Stimulated activated CD8-positive, alpha-beta memory T cell treated with anti-CD3 and anti-CD28 coated beads, Interleukin-12 subunit alpha, Interleukin-12 subunit beta, amount 100 ng/mL, for 4 hours (primary cell): ENCODE measurements around the gene FER1L5.

Experiments
- DNase-seq: peaks from one replicate; pipeline ENCODE4 v3.0.0-alpha.2; 2020; ENCODE audit warnings: low read depth

The FER1L5 gene

DNA sequence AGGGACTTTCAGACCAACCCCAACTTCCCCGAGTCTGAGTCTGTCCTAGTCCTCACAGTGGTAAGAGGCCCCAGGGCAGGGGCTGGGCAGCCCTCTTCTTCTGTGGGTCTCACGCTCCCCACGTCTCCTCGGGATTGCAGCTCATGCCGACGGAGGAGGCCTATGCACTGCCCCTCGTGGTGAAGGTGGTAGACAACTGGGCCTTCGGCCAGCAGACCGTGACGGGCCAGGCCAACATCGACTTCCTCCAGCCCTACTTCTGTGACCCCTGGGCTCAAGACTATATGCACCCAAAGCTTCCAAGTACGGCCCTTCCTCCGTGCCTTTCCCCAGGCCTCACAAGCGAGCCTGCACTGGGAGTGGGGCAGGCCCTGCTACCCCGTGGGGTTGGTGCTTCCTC, 53.0 kb downstream of the FER1L5 start:
- DNase-seq, result no peak

- DNase-seq, result no peak
Measured at GRCh38 chr2:96697476-96697875, 54.9 kb downstream of the FER1L5 start.

GRCh38 chr2:96698221-96698861, 55.8 kb downstream of the FER1L5 start:
- DNase-seq, result no peak

GRCh38 chr2:96699021-96699420, 56.5 kb downstream of the FER1L5 start:
- no peak for DNase-seq

DNA sequence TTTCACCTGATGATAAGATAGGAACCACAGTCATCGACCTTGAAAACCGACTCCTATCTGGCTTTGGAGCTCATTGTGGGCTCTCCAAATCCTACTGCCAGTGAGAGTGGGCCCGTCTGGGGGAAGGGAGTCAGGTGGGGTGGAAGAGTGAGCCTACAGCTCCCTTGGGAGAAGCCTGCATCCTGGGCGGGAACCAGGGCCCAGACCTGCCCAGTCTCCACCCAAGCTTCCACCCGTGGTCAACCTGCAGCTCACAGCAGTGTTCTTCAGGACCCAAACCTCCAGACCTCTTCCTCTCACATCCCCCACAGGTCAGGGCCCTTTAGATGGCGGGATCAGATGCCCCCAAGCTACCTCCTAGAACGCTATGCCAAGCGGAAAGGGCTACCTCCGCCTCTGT, 57.1 kb downstream of the FER1L5 start:
- DNase-seq, result no peak

DNA sequence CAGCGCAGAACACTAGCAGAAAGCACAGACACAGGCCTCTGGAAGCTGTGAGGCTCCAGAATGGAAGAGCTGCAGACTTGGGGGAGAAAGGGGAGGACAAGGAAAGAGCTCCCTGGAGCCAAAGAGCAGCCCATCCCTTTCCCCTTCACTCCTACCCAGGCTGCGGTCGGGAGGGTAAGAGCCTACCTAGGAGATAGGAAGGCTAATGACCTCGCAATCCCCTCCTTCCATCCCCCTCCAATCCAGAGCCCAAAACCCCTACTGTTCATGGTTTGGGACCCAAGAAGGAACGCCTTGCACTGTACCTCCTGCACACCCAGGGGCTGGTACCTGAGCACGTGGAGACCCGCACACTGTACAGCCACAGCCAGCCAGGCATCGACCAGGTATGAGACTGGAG, 57.5 kb downstream of the FER1L5 start:
- DNase-seq, result no peak

DNA sequence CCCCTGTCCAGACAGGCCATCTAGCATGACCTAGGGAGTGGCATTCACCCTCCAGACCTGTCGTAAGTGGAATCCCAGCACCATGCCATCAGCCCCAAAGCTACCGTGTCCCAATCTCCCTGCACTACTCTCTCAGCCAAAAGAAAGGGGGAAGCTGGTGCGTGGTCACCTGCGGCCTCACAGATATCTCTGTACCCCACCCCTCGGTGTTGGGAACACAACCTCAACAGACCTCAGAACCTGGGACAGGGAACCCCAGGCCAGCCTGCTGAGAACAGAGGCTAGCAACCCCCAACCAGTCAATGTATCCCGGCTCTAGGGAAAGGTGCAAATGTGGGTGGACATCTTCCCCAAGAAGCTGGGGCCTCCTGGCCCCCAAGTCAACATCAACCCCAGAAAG, 59.1 kb downstream of the FER1L5 start:
- DNase-seq, result no peak

DNA sequence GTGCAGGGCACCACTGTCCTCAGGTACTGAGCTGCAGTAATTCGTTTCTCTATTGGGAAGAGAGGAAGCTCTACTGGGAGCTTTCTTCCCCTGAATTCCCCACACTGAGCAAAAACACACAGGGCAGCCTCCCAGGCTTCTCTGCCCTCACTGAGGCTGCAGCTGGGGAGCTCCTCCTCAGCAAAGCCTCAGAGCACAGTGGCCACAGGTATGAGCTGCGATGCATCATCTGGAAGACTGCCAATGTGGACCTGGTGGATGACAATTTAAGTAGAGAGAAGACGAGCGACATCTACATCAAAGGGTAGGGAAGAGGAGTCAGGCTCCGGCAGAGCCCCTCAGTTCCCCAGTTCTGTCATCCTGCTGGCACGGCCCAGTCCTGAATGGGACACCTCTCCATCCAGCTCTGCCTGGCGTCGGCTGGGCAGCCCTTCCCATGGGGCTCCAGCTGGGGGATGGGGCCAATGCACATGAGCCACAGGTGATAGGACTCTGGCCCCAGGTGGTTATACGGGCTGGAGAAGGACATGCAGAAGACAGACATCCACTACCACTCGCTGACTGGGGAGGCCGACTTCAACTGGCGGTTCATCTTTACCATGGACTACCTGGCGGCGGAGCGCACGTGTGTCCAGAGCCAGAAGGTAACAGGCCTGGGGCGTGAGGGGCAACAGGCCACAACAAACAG, 59.7 kb downstream of the FER1L5 start:
- no peak for DNase-seq

- no peak for DNase-seq
Measured at GRCh38 chr2:96703021-96703751, 60.6 kb downstream of the FER1L5 start.

DNA sequence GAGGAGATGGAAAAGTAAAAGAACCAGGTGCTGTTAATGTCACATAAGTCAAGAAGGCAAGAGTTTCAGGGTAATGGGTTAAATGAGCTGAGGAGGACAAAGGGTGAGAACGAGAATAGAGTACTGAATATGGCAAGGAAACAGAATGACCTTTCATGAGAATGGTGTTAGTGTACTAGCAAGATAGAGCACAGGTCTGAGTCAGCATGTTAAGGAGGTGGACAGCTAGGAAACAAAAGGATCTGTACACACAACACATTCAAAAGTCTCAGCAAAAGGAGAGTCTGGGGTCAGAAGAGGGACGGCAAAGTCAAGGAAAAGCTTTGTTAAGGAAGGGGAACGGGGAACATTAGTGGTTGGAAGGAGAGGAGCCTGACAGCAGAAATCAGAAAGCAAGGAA, 68.4 kb downstream of the FER1L5 start:
- no peak for DNase-seq

- DNase-seq, result no peak
Measured at GRCh38 chr2:96715658-96716057, 73.1 kb downstream of the FER1L5 start.

DNA sequence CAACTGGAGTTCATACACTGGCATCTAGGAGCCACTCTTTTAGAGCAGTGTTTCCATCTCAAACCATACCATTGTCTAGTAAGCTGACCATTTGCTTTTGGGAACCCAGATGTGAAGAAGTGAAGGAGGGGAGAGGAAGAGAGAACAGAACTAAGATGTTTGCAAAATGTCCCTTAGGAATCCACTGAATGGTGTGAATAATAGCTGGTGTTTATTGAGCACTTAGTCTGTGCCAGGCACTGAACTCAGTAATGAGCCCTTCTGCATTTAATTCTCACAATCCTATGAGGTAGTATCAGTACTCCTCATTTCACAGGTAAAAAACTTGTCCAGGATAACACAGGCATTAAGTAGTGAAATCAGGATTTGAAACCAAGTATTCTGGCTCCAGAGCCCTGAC, 73.8 kb downstream of the FER1L5 start:
- DNase-seq, result no peak

- DNase-seq, result no peak
Measured at GRCh38 chr2:96726131-96726530, 83.6 kb downstream of the FER1L5 start.

- no peak for DNase-seq
Measured at GRCh38 chr2:96727431-96727830, 84.9 kb downstream of the FER1L5 start.

- no peak for DNase-seq
Measured at GRCh38 chr2:96729748-96730147, 87.2 kb downstream of the FER1L5 start.

GRCh38 chr2:96730212-96730611, 87.6 kb downstream of the FER1L5 start:
- no peak for DNase-seq

GRCh38 chr2:96733931-96734330, 91.4 kb downstream of the FER1L5 start:
- DNase-seq, result no peak

DNA sequence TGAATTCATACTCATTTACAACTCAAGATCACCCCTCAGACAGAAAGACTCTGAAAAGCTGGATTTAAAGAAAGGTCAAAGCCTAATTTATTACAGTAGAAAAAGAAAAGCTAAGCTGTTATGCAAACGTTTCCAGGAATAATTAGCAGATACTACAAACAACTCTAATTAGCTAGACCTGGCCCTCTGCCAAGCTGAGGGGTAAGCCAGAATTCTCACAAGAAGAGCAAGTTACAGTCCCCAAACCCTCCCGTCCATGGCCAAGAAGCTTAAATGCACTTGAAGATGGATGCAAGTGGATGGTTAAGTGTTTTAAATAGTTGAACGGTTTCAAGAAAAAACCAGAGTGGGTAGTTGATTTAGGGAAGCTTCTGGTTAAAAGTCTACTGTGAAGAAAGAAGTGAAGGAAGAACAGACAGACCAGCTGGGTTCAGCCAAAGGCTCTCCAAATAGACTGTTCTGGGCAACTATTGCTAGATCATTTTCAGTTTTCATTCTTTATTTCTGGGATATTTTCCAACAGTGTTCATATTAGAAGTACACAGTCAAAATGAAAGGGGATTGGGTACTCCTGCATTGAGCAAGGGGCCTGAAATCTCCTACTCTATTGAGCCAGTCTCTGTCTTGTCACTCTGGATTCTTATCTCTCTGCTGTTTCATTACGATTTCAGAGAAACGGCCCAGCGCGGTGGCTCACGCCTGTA, 92.5 kb downstream of the FER1L5 start:
- DNase-seq, result no peak

- DNase-seq, result no peak
Measured at GRCh38 chr2:96737251-96737650, 94.7 kb downstream of the FER1L5 start.

- no peak for DNase-seq
Measured at GRCh38 chr2:96737831-96738230, 95.3 kb downstream of the FER1L5 start.

DNA sequence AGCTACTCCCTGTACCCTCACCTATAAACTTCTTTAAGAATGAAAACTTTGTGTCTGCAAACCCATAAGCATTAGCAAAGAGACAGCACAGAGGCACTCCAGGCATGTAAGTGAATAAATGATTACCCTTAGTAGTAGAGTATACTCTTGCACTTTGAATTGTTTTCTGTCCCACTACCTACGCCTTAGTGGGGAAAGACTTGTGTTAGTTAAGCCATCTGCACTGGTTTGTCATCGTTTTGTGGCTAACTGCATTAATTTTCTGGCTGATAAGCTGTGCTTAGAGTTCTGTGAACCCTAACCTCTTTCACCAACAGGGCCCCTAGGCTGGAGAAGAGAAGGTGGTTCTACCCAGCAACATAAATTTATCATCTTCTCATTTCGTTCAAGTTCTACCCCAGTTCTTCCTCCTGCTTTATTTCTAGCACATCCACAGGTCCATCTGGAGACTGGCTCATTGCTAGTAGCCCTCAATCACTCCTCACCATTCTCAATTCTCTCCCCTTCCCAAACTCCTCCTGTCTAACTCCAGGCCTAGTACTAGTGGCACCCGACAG, 96.6 kb downstream of the FER1L5 start:
- no peak for DNase-seq

GRCh38 chr2:96739633-96740428, 97.3 kb downstream of the FER1L5 start, which contains the start of gene LMAN2L:
TSS of gene LMAN2L (minus strand) at chr2:96740064. CDS start at chr2:96740040, 24 bp downstream.
- peak; percentile 89 for DNase-seq
